ENCODE measurements around the gene CDK14.
"Not testable (repeated sequence)": the region's sequence is repeated elsewhere in the genome, so short reads cannot be mapped to it uniquely, and the experiment has no call there.

CDK14 gene

DNA sequence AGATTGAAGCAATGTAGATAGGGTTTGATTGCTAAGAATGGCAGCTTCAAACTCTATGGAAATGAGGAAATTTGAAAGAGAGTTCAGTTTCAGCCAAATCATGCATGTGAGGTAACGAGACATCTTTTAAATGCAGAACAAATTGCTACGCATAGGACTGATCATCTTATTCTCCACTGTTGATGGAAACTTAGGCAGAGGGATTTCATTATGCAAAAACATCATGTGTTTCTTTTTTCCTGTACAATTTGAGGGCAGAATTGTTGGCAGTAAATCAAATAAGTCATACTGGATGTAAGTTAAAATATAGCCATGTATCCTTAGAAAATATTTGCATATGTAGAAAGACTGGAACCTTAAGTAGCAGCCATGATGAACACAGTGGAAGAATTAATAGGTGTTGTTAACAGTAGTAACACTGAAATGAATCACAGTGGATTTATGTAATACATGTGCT, 327.4 kb downstream of the CDK14 start:
- no peaks in the 10 kb centered on the region for H3K79me2 ChIP-seq
- no peaks in the 10 kb centered on the region for H3K36me3 ChIP-seq (ENCODE audit: control insufficient read depth, insufficient read depth, low read length)
- no peak overlapping the region for H3K27ac ChIP-seq
- H3K9ac ChIP-seq, result no peak overlapping the region
- no peak overlapping the region for H2AFZ ChIP-seq
- TF ChIP-seq, protein P1, sequence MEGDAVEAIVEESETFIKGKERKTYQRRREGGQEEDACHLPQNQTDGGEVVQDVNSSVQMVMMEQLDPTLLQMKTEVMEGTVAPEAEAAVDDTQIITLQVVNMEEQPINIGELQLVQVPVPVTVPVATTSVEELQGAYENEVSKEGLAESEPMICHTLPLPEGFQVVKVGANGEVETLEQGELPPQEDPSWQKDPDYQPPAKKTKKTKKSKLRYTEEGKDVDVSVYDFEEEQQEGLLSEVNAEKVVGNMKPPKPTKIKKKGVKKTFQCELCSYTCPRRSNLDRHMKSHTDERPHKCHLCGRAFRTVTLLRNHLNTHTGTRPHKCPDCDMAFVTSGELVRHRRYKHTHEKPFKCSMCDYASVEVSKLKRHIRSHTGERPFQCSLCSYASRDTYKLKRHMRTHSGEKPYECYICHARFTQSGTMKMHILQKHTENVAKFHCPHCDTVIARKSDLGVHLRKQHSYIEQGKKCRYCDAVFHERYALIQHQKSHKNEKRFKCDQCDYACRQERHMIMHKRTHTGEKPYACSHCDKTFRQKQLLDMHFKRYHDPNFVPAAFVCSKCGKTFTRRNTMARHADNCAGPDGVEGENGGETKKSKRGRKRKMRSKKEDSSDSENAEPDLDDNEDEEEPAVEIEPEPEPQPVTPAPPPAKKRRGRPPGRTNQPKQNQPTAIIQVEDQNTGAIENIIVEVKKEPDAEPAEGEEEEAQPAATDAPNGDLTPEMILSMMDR (IDR thresholded peaks at IDR 0.05), result no peak
- H3K4me2 ChIP-seq (ENCODE audit: low read length), result no peak overlapping the region
- no peaks in the 10 kb centered on the region for H3K27me3 ChIP-seq (ENCODE audit: control insufficient read depth, insufficient read depth, low read length)
- no peak overlapping the region for H3K4me3 ChIP-seq (ENCODE audit: low read depth, low read length)
- no peaks in the 10 kb centered on the region for H3K4me1 ChIP-seq
- H3K9me3 ChIP-seq (ENCODE audit: control insufficient read depth, low read length), result no peaks in the 10 kb centered on the region

DNA sequence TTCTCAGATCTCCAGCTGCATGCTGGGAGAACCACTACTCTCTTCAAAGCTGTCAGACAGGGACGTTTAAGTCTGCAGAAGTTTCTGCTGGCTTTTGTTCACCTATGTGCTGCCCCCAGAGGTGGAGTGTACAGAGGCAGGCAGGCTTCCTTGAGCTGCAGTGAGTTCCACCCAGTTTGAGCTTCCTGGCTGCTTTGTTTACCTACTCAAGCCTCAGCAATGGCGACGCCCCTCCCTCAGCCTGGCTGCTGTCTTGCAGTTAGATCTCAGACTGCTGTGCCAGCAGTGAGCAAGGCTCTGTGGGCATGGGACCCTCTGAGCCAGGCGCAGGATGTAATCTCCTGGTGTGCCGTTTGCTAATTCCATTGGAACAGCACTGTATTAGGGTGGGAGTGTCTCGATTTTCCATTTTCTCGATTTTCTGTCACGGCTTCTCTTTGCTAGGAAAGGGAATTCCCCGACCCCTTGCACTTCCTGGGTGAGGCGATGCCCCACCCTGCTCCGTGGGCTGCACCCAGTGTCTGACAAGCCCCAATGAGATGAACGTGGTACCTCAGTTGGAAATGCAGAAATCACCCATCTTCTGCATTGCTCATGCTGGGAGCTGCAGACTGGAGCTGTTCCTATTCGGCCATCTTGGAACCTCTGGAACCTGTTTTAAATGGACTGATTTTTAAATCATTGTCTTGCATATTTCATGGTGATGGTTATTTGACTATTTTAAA, 332.7 kb downstream of the CDK14 start:
- H3K9ac ChIP-seq; H3K79me2 ChIP-seq; H3K4me3 ChIP-seq (ENCODE audit: low read depth, low read length); H3K4me2 ChIP-seq (ENCODE audit: low read length); H2AFZ ChIP-seq; H3K4me1 ChIP-seq; H3K27ac ChIP-seq; H3K9me3 ChIP-seq (ENCODE audit: control insufficient read depth, low read length); H3K36me3 ChIP-seq (ENCODE audit: control insufficient read depth, insufficient read depth, low read length); H3K27me3 ChIP-seq (ENCODE audit: control insufficient read depth, insufficient read depth, low read length): not testable (repeated sequence)

DNA sequence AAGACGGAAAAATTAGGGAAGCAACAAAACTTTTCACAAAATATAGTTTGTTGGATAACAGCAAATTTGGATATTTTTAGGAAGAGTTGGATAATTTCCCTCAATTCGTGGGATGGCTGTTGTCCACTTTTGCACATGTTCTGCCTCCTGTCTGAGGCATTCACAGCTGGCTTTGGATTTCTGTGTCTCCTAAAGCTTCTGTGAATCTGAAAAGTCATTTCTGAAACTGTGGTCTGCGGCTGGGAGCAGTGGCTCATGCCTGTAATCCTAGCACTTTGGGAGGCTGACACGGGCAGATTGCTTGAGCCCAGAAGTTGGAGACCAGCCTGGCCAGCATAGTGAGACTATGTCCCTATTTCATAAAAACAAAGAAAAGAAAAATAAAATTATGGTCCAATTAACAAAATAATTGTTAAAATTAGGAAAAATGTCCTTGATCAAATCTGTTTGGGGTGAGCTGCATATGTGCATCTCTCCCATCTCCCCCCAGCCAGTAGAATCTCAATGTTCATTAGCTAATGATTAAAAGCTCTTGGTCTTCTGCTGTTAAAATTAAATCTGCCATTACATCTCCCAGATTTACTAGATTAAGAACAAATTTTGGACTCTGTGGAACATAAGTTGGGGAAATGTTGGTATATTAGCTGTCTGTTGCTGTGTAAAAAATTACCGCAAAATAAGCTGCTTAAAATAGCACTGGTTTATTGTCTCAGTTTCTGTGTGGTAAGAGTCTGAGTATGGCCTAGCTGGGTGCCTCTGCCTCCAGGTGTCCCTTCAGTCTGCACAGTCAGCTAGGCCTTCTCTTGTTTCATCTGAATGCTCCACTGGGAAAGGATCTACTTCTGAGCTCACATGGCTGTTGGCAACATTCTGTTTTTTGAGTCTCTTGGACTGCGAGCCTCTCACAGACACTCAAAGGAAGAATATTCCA, 336.1 kb downstream of the CDK14 start:
- Histone ChIP-seq H3K27ac (no peak overlapping the region), H3K4me1 (no peaks in the 10 kb centered on the region)

DNA sequence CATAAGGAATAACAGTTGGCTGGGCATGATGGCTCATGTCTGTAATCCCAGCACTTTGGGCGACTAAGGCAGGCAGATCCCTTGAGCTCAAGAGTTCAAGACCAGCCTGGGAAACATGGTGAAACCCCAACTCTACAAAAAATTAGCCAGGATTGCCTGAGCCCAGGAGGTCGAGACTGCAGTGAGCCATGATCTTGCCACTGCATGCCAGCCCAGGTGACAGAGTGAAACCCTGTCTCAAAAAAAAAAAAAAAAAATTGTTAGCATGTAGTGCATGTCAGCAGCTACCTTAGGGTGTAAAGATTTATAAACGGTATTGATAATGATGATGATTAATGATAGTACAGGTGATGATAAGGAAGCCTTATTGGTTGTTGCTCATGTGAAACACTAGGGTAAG, 336.9 kb downstream of the CDK14 start:
- no peaks in the 10 kb centered on the region for H3K36me3 ChIP-seq (ENCODE audit: control insufficient read depth, insufficient read depth, low read length)
- TF ChIP-seq, protein P1 (IDR thresholded peaks at IDR 0.05), result no peak
- H3K4me1 ChIP-seq, result no peaks in the 10 kb centered on the region
- H3K9ac ChIP-seq, result no peak overlapping the region
- H3K9me3 ChIP-seq (ENCODE audit: control insufficient read depth, low read length), result no peaks in the 10 kb centered on the region
- no peaks in the 10 kb centered on the region for H3K27me3 ChIP-seq (ENCODE audit: control insufficient read depth, insufficient read depth, low read length)
- H3K79me2 ChIP-seq, result no peaks in the 10 kb centered on the region
- no peak overlapping the region for H2AFZ ChIP-seq
- H3K4me3 ChIP-seq (ENCODE audit: low read depth, low read length), result no peak overlapping the region
- no peak overlapping the region for H3K4me2 ChIP-seq (ENCODE audit: low read length)
- no peak overlapping the region for H3K27ac ChIP-seq

More for the DNA sequence above, 336.1 kb downstream of the CDK14 start:
- Histone ChIP-seq H3K4me2 (ENCODE audit: low read length) (no peak overlapping the region), H3K27me3 (ENCODE audit: control insufficient read depth, insufficient read depth, low read length) (no peaks in the 10 kb centered on the region), H3K9ac (no peak overlapping the region), H3K79me2 (no peaks in the 10 kb centered on the region), H2AFZ (no peak overlapping the region), H3K36me3 (ENCODE audit: control insufficient read depth, insufficient read depth, low read length) (no peaks in the 10 kb centered on the region), H3K9me3 (ENCODE audit: control insufficient read depth, low read length) (no peaks in the 10 kb centered on the region), H3K4me3 (ENCODE audit: low read depth, low read length) (no peak overlapping the region)
- TF ChIP-seq, protein P1 (IDR thresholded peaks at IDR 0.05), result no peak

DNA sequence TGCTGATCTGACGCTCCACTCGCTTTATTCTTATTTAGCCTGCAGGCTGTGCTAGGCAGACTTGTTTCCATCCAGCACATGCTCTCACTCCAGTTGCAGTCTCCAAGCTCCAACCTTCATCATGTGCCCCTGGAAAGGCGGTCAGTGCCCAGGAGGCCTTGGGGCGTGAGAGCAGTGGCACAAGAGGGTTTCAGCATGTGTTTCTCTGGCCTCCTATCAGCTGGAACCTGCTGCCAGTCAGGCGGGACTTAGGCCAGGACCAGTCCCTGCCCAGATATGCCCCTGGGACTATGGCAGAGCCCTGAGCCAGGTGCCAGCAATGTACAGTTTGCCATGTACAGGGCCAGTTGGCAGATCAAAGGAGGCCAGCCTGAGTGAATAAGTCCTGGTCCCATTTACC, 337.9 kb downstream of the CDK14 start:
- no peaks in the 10 kb centered on the region for H3K9me3 ChIP-seq (ENCODE audit: control insufficient read depth, low read length)
- H3K9ac ChIP-seq, result no peak overlapping the region
- H3K4me1 ChIP-seq, result no peaks in the 10 kb centered on the region
- no peaks in the 10 kb centered on the region for H3K27me3 ChIP-seq (ENCODE audit: control insufficient read depth, insufficient read depth, low read length)
- no peak overlapping the region for H3K4me3 ChIP-seq (ENCODE audit: low read depth, low read length)
- H3K27ac ChIP-seq, result no peak overlapping the region
- no peaks in the 10 kb centered on the region for H3K36me3 ChIP-seq (ENCODE audit: control insufficient read depth, insufficient read depth, low read length)
- H3K79me2 ChIP-seq, result no peaks in the 10 kb centered on the region
- H2AFZ ChIP-seq, result no peak overlapping the region
- H3K4me2 ChIP-seq (ENCODE audit: low read length), result no peak overlapping the region
- TF ChIP-seq, protein P1 (IDR thresholded peaks at IDR 0.05), result no peak
